AG09309 (cell line): ENCODE measurements around the gene S1PR4.
"Not testable (repeated sequence)": the region's sequence is repeated elsewhere in the genome, so short reads cannot be mapped to it uniquely, and the experiment has no call there.

ENCODE experiments used
- DNase-seq: peaks from one replicate; pipeline ENCODE4 v3.0.0-alpha.2; 2010; ENCODE audit warnings: low read depth
- H3K4me3 ChIP-seq: 2 replicates; pipeline ENCODE4 v1.5.1; 2011; ENCODE audit warnings: mild to moderate bottlenecking, low read depth, low read length, moderate library complexity; ENCODE audit not compliant: control insufficient read depth
- CTCF ChIP-seq: IDR thresholded peaks from 2 replicates; pipeline ENCODE4 v1.5.1; 2011; ENCODE audit warnings: mild to moderate bottlenecking, low read depth, low read length, inconsistent platforms; ENCODE audit not compliant: insufficient read depth, control insufficient read depth; ENCODE audit errors: missing control alignments

S1PR4 gene

GRCh38 chr19:3190921-3191805, 12.6 kb downstream of the S1PR4 start:
- DNase-seq = no peak
- no peak for TF ChIP-seq CTCF
- H3K4me3 ChIP-seq = no peak overlapping the region

GRCh38 chr19:3191806-3192104, 13.2 kb downstream of the S1PR4 start:
- not testable (repeated sequence) for H3K4me3 ChIP-seq, DNase-seq

- H3K4me3 ChIP-seq = no peak overlapping the region
- no peak for TF ChIP-seq CTCF
- no peak for DNase-seq
These were observed 13.7 kb downstream of the S1PR4 start for GRCh38 chr19:3192228-3192635.

GRCh38 chr19:3192684-3193083, 14.1 kb downstream of the S1PR4 start:
- TF ChIP-seq CTCF = no peak
- DNase-seq = no peak
- no peak overlapping the region for H3K4me3 ChIP-seq

- DNase-seq = no peak
- no peak overlapping the region for H3K4me3 ChIP-seq
- no peak for TF ChIP-seq CTCF
These were observed 14.9 kb downstream of the S1PR4 start for GRCh38 chr19:3193256-3194105.

GRCh38 chr19:3194106-3195087, 15.8 kb downstream of the S1PR4 start:
- DNase-seq = no peak
- TF ChIP-seq CTCF = no peak
- no peak overlapping the region for H3K4me3 ChIP-seq
